Bronchial epithelial cell (primary cell): ENCODE measurements around the gene HSD17B2. TPM values are rescaled to one million over a fixed set of nuclear protein-coding genes. Genes with fewer than 3 reads are reported as not detected.

Source experiments
- DNase-seq: peaks from one replicate; pipeline ENCODE4 v3.0.0-alpha.2; 2010; ENCODE audit warnings: low read depth
- FAIRE-seq: peaks from 2 replicates; lab custom pipeline; 2011; peaks lifted over from hg19 to GRCh38; lab: Jason Lieb, UNC
- H3K27me3 ChIP-seq: 2 replicates; pipeline ENCODE4 v1.5.1; 2011; ENCODE audit warnings: low read length; ENCODE audit not compliant: control insufficient read depth, insufficient read depth
- H3K36me3 ChIP-seq: 2 replicates; pipeline ENCODE4 v1.5.1; 2011; ENCODE audit warnings: low read length; ENCODE audit not compliant: control insufficient read depth, insufficient read depth
- H3K4me3 ChIP-seq: 2 replicates; pipeline ENCODE4 v1.5.1; 2011; ENCODE audit warnings: mild to moderate bottlenecking, low read depth, low read length, control low read depth
- CTCF ChIP-seq: IDR thresholded peaks from 2 replicates; pipeline ENCODE4 v1.5.1; 2011; ENCODE audit warnings: mild to moderate bottlenecking, moderate library complexity, low read length, control low read depth, inconsistent platforms; ENCODE audit not compliant: insufficient read depth, severe bottlenecking
- total RNA-seq: library from RNA; depleted of rRNA; stranded (reverse); fragments of >200 nt; gene quantifications from 2 replicates; pipeline ENCODE4 v1.2.1, GENCODE V29; 2014

HSD17B2 gene
- total RNA-seq, 1 donor from 2014 or later, result 63.7 TPM

DNA sequence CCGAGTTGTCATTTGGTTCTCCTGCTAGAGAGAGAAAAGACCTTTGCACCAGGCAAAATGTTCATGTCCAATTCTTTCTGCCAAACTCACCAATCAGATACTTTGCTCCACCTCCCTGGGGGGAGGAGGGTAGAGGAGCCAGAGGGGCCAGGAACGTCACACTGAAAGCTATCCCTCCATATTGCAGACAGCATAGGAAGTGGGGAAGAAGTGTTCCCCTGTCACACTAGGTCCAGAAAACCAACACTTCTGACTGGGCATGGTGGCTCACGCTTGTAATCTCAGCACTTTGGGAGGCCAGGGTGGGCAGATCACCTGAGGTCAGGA is 9.5 kb downstream of the HSD17B2 start:
- Histone ChIP-seq H3K27me3 (no peaks in the 10 kb centered on the region), H3K4me3 (no peak overlapping the region), H3K36me3 (no peaks in the 10 kb centered on the region)
- FAIRE-seq, result no peak
- no peak for DNase-seq
- TF ChIP-seq CTCF, result no peak

DNA sequence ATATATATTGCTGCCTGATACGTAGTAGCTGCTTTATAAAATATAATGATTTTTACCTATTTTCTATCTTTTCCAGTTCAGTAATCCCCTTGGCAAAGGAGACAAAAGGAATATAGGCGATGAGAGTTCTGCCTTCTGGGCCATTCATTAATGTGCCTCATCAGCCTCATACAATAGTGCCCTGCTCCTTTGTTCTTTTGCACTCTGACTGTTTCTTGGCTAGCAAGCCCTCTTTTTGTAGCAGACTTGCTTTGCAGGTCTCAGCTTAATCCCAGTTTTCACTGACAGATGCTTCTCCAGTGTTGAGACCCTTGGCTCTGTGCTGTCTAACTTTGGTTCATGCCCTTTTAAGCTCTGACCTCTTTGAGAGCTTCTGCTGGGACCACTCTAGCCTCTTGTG is 10.4 kb downstream of the HSD17B2 start:
- H3K4me3 ChIP-seq, result no peak overlapping the region
- no peak for DNase-seq
- H3K27me3 ChIP-seq, result no peaks in the 10 kb centered on the region
- FAIRE-seq, result no peak
- TF ChIP-seq CTCF, result no peak
- no peaks in the 10 kb centered on the region for H3K36me3 ChIP-seq

GRCh38 chr16:82046541-82046940 is 11.5 kb downstream of the HSD17B2 start:
- Histone ChIP-seq H3K36me3 (no peaks in the 10 kb centered on the region), H3K27me3 (no peaks in the 10 kb centered on the region), H3K4me3 (no peak overlapping the region)
- no peak for TF ChIP-seq CTCF
- FAIRE-seq (no peak), DNase-seq (no peak)

DNA sequence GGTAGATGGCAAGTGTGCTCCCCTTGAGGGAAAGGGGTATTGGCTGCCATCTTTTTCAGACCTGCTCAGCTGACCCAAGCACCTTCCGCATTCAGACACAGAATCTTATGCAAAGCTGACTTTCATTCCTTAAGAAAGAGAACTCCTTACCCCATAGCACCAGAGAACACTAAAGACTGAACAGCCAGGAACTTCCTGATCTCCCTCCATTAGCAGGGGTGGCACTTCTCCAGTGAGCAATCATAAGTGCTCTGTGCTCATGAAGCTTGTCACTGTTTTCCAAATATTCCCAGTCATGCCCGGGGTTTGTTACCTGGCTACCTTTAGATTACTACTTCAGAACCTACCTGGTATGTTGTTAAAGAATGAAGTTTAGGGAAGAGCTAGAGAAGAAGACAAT is 11.9 kb downstream of the HSD17B2 start:
- DNase-seq (no peak), FAIRE-seq (no peak)
- no peaks in the 10 kb centered on the region for H3K27me3 ChIP-seq

DNA sequence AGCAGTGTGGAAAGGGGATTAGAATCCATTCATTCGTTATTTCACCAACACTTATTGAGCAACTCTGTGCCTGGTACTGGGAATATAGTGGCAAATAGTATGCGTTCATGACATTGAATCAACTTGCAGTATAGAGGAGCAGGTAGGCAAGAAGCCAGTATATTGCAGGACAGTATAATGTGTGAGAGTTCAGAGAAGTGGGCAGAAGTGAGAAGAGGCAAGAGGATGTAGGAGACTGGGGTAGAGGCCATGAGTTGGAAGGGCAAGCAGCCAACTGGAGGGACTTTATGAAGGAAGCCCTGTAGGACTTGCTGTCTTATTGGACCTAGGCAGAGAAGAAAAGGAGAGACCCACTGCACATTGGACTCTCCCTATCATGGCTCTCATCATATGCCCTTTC is 12.3 kb downstream of the HSD17B2 start:
- no peak for FAIRE-seq
- Histone ChIP-seq H3K36me3 (no peaks in the 10 kb centered on the region), H3K27me3 (no peaks in the 10 kb centered on the region), H3K4me3 (no peak overlapping the region)
- no peak for DNase-seq
- TF ChIP-seq CTCF, result no peak

More for the DNA sequence above, 11.9 kb downstream of the HSD17B2 start:
- Histone ChIP-seq H3K36me3 (no peaks in the 10 kb centered on the region), H3K4me3 (no peak overlapping the region)
- no peak for TF ChIP-seq CTCF

GRCh38 chr16:82047787-82048186 is 12.7 kb downstream of the HSD17B2 start:
- no peak for FAIRE-seq
- H3K27me3 ChIP-seq, result no peaks in the 10 kb centered on the region
- TF ChIP-seq CTCF, result no peak

More at GRCh38 chr16:82047787-82048186, 12.7 kb downstream of the HSD17B2 start:
- Histone ChIP-seq H3K36me3 (no peaks in the 10 kb centered on the region), H3K4me3 (no peak overlapping the region)
- no peak for DNase-seq
